GM20000 (cell line): ENCODE data around the gene PTPRN2.

Experiments used
- DNase-seq: peaks from one replicate; pipeline ENCODE4 v3.0.0; 2012; ENCODE audit warnings: low spot score
- CTCF ChIP-seq: IDR thresholded peaks from 2 replicates; pipeline ENCODE4 v1.5.1; 2012; ENCODE audit warnings: mild to moderate bottlenecking, control low read depth; ENCODE audit errors: extremely low read depth, missing control alignments

The PTPRN2 gene

GRCh38 chr7:158006841-158007696, 580.6 kb downstream of the PTPRN2 start:
- no peak for TF ChIP-seq CTCF
- no peak for DNase-seq

GRCh38 chr7:158005531-158005930, 582.1 kb downstream of the PTPRN2 start:
- no peak for DNase-seq
- TF ChIP-seq CTCF, result no peak

- no peak for DNase-seq
- no peak for TF ChIP-seq CTCF
Measured at GRCh38 chr7:158004123-158004490, 583.5 kb downstream of the PTPRN2 start.

DNA sequence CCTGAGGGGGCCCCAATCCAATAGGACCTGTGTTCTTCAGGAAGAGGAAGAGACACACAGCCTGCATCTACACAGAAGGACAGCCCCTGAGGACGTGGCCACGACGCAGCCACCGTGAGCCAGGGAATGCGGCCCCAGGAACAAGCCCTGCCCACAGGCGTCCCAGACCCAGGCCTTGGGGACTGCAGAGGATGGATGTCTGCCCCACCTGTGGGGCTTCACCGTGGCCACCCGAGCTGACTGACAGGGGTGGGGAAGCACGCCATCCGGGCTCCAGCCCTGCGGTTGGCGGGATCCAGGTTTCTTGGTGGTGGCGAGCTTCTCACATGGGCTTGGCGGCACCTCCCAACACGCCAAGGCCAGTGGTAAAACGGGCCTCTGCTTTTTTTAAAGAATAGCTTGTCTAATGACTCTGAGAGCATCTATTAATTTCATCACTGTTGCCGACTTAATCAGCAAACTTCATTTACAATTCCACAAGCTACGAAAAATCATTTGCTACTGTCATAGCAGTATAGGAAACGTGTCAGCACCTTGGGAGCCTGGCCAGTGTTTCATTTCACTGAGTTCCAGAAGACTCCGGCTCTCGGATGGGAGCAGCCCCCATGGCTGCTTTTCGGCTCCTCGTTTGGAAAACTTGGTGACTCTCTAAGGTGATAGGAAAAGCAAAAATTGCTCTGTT, 584.0 kb downstream of the PTPRN2 start:
- no peak for TF ChIP-seq CTCF
- DNase-seq, result no peak

DNA sequence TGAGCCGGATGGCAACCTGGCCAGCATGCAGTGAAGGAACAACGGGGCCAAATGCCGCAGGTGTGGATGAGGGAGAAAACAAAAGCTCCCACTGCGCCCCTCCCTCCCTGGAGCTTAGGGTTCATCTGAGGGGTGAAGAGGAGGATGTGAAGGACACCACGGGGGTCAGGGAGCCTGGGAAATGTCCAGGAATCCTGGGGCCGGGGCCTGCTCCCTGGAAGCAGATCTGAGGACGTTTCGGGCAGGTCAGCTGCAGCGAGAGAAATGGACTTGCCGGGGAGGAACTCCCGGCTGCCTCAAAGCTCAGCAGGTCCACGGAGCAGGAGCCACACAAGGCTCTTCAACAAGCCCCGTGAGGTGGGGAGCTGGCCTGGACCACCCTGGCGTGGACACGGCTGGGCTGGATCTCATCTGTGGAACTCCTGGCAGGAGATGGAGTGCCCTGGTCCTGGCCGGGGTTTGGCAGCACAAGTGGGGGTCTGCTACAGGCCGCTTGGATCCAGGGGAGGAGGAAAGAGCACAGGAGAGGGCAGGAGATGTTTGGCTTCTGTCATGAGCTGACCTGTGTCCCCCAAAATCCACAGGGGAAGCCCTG, 585.0 kb downstream of the PTPRN2 start:
- DNase-seq, result no peak
- no peak for TF ChIP-seq CTCF

GRCh38 chr7:158001621-158002320, 585.9 kb downstream of the PTPRN2 start:
- DNase-seq, result no peak
- TF ChIP-seq CTCF, result no peak
